PFSK-1 (cell line): Measurements from ENCODE around the gene PXDN.

Experiments used
- FOXP2 ChIP-seq: optimal IDR thresholded peaks from 2 replicates; pipeline ENCODE3; 2011; ENCODE audit warnings: borderline replicate concordance, control low read depth, inconsistent platforms; ENCODE audit not compliant: insufficient read depth; ENCODE audit errors: extremely low read length, extremely low read depth
- POLR2AphosphoS5 ChIP-seq: IDR thresholded peaks from 2 replicates; pipeline ENCODE4 v1.6.1; 2012; ENCODE audit warnings: low read depth, mild to moderate bottlenecking, control low read depth, low read length, moderate library complexity
- SIN3A ChIP-seq: IDR thresholded peaks from 2 replicates; pipeline ENCODE4 v1.6.1; 2012; ENCODE audit warnings: mild to moderate bottlenecking, low read length, moderate library complexity, borderline replicate concordance; ENCODE audit not compliant: insufficient read depth
- TAF1 ChIP-seq: IDR thresholded peaks from 2 replicates; pipeline ENCODE4 v1.6.1; 2012; ENCODE audit warnings: low read length, control low read depth, borderline replicate concordance; ENCODE audit not compliant: insufficient read depth
- TF ChIP-seq, protein P1 (sequence below), 2 experiments: IDR thresholded peaks; 2 replicates each; pipeline versions ENCODE4 v1.6.1 to v1.8.0; 2011 to 2012; ENCODE audit warnings: low read depth in 2 of 2, low read length in 2 of 2, control low read depth in 1 of 2, inconsistent platforms in 1 of 2, mild to moderate bottlenecking in 1 of 2, moderate library complexity in 1 of 2; ENCODE audit not compliant: insufficient read depth in 1 of 2

Gene PXDN

DNA sequence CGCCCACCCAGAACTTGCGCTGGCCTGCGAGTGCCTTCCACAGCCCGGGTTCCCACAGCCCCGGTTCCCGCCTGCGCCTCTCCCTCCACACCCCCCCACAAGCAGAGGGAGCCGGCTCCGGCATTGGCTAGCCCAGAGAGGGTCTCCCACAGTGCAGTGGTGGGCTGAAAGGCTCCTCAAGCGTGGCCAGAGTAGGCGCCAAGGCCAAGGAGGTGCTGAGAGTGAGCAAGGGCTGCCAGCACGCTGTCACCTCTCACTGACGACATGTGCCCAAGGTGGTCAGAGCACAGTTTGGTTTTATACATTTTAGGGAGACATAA, 15.3 kb upstream of the PXDN start:
- TF ChIP-seq, protein P1, sequence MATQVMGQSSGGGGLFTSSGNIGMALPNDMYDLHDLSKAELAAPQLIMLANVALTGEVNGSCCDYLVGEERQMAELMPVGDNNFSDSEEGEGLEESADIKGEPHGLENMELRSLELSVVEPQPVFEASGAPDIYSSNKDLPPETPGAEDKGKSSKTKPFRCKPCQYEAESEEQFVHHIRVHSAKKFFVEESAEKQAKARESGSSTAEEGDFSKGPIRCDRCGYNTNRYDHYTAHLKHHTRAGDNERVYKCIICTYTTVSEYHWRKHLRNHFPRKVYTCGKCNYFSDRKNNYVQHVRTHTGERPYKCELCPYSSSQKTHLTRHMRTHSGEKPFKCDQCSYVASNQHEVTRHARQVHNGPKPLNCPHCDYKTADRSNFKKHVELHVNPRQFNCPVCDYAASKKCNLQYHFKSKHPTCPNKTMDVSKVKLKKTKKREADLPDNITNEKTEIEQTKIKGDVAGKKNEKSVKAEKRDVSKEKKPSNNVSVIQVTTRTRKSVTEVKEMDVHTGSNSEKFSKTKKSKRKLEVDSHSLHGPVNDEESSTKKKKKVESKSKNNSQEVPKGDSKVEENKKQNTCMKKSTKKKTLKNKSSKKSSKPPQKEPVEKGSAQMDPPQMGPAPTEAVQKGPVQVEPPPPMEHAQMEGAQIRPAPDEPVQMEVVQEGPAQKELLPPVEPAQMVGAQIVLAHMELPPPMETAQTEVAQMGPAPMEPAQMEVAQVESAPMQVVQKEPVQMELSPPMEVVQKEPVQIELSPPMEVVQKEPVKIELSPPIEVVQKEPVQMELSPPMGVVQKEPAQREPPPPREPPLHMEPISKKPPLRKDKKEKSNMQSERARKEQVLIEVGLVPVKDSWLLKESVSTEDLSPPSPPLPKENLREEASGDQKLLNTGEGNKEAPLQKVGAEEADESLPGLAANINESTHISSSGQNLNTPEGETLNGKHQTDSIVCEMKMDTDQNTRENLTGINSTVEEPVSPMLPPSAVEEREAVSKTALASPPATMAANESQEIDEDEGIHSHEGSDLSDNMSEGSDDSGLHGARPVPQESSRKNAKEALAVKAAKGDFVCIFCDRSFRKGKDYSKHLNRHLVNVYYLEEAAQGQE (IDR thresholded peaks at IDR 0.05; ENCODE audit: insufficient read depth in 1 of 2, low read depth in 2 of 2, low read length in 2 of 2): no peak
- no peak for TF ChIP-seq FOXP2
- no peak for TF ChIP-seq TAF1
- TF ChIP-seq POLR2AphosphoS5: no peak
- TF ChIP-seq SIN3A: no peak

DNA sequence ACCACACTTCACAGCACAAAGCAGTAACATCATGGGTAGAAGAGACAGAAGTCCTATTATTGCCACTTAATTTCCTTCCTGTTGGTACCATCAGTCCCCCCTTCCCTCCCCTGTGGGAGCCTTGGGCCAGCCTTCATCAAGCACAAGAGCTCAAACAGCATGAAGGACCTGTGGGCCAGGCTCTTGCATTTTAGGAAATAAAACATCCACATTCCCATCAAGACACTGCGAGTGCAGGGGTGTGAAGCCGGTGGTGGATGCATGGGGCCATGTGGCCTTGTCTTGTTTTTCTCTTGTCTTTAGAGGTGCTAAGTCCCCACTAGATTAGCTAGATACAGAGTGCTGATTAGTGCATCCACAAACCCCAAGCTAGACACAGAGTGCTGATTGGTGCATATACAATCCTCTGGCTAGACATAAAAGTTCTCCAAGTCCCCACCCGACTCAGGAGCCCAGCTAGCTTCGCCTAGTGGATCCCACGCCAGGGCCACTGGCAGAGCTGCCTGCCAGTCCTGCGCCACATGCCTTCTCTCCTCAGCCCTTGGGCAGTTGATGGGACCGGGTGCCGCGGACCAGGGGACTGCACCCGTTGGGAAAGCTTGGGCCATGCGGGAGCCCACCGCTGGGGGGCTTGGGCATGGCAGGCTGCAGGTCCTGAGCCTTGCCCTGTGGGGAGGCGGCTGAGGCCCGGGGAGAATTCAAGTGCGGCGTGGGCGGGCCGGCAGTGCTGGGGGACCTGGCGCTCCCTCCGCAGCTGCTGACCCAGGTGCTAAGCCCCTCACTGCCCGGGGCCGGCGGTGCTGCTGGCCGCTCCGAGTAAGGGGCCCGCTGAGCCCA, 14.7 kb upstream of the PXDN start:
- no peak for TF ChIP-seq FOXP2
- no peak for TF ChIP-seq TAF1
- TF ChIP-seq SIN3A: no peak
- TF ChIP-seq, protein P1 (IDR thresholded peaks at IDR 0.05; ENCODE audit: insufficient read depth in 1 of 2, low read depth in 2 of 2, low read length in 2 of 2): no peak
- TF ChIP-seq POLR2AphosphoS5: no peak

DNA sequence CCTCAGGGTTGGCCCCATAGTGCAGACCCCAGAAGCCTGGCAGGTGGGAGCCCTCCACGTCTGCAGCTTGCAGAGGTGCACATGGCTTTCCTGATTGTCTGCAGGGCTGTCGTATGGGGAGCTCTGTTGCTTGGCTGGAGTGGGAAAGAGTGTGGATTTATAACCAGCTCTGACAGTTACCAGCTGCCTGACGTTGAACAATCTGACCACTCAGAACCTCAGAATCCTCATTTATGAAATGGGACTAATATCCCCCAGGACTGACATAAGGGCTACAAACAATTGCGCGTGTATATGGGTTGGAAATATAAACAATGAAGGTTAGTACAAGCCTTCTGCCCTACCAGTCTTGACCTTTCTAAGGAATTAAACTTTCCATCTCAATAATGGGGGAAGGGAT, 13.9 kb upstream of the PXDN start:
- TF ChIP-seq TAF1 (no peak), FOXP2 (no peak), SIN3A (no peak), POLR2AphosphoS5 (no peak)
- TF ChIP-seq, protein P1 (IDR thresholded peaks at IDR 0.05; ENCODE audit: insufficient read depth in 1 of 2, low read depth in 2 of 2, low read length in 2 of 2): no peak

DNA sequence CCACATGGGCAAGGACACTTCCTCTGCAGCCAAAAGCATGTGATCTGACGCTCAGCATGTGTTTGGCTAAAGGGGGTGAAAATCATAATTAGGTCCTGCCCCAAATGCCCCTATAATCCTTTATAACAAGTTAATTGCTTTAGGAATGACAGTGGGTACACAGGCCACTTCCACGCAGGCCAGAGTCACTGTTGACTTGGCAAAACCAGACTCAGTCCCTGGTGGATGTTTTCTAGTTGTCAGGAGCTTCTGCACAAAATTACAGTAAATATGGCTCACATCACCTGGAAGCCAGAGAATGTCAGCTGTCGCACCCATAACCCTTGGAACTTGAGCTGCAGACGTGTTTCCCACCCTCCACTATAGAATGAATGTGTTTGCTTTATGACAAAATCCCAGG, 13.3 kb upstream of the PXDN start:
- no peak for TF ChIP-seq TAF1
- no peak for TF ChIP-seq FOXP2
- TF ChIP-seq, protein P1 (IDR thresholded peaks at IDR 0.05; ENCODE audit: insufficient read depth in 1 of 2, low read depth in 2 of 2, low read length in 2 of 2): no peak
- TF ChIP-seq SIN3A: no peak
- no peak for TF ChIP-seq POLR2AphosphoS5

DNA sequence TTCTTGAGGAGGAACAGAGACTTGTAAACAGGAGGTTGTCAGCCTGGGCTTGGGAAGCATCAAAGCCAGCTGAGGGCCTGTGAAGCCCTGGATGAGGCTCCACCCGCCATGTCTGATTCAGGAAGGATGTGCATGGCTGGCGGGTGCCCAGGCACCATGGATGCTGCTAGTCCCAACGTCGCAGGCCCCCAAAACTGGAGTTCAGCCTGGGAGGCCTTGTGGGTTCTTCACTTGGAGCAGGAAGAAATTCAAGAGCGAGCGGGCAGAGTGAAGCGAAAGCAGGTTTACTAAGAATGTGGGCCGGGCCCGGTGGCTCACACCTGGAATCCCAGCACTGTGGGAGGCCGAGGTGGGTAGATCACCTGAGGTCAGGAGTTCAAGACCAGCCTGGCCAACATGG, 12.1 kb upstream of the PXDN start:
- no peak for TF ChIP-seq SIN3A
- TF ChIP-seq, protein P1 (IDR thresholded peaks at IDR 0.05; ENCODE audit: insufficient read depth in 1 of 2, low read depth in 2 of 2, low read length in 2 of 2): no peak
- TF ChIP-seq TAF1: no peak
- TF ChIP-seq FOXP2: no peak
- no peak for TF ChIP-seq POLR2AphosphoS5
